ENCODE data around the gene CKAP5. TPM values are rescaled to one million over a fixed set of nuclear protein-coding genes. Genes with fewer than 3 reads are reported as not detected.

Gene CKAP5
- polyA plus RNA-seq, 1 donor, result 124 TPM

- no peak for DNase-seq
These were observed 76.4 kb downstream of the CKAP5 start for GRCh38 chr11:46769636-46770221.

- DNase-seq, result no peak
These were observed 79.4 kb downstream of the CKAP5 start for GRCh38 chr11:46766656-46767055.

- no peak for DNase-seq
These were observed 83.8 kb downstream of the CKAP5 start for GRCh38 chr11:46762248-46762647.

- DNase-seq, result no peak
These were observed 84.3 kb downstream of the CKAP5 start for GRCh38 chr11:46761807-46762206.

GRCh38 chr11:46760429-46761128 is 85.5 kb downstream of the CKAP5 start:
- no peak for DNase-seq

GRCh38 chr11:46759196-46759595 is 86.9 kb downstream of the CKAP5 start:
- no peak for DNase-seq

- no peak for DNase-seq
These were observed 90.1 kb downstream of the CKAP5 start for GRCh38 chr11:46755962-46756361.

- DNase-seq, result no peak
These were observed 98.9 kb downstream of the CKAP5 start for GRCh38 chr11:46747150-46747549.

- no peak for DNase-seq
These were observed 100.1 kb downstream of the CKAP5 start for GRCh38 chr11:46745995-46746394.

- DNase-seq, result no peak
These were observed 100.8 kb downstream of the CKAP5 start for GRCh38 chr11:46745328-46745727.

- DNase-seq, result no peak
These were observed 102.3 kb downstream of the CKAP5 start for GRCh38 chr11:46743693-46744339.

- no peak for DNase-seq
These were observed 103.0 kb downstream of the CKAP5 start for GRCh38 chr11:46743043-46743442.

- no peak for DNase-seq
These were observed 104.2 kb downstream of the CKAP5 start for GRCh38 chr11:46741600-46742484.

GRCh38 chr11:46738887-46739286 is 107.2 kb downstream of the CKAP5 start:
- DNase-seq, result no peak

- no peak for DNase-seq
These were observed 108.4 kb downstream of the CKAP5 start for GRCh38 chr11:46737699-46738098.

- no peak for DNase-seq
These were observed 109.5 kb downstream of the CKAP5 start for GRCh38 chr11:46736615-46737014.

GRCh38 chr11:46736146-46736545 is 109.9 kb downstream of the CKAP5 start:
- DNase-seq, result no peak

GRCh38 chr11:46733234-46733633 is 112.8 kb downstream of the CKAP5 start:
- no peak for DNase-seq

- DNase-seq, result no peak
These were observed 114.5 kb downstream of the CKAP5 start for GRCh38 chr11:46731545-46731944.

GRCh38 chr11:46729110-46730027 is 116.7 kb downstream of the CKAP5 start:
- DNase-seq, result no peak

- DNase-seq, result no peak
These were observed 117.4 kb downstream of the CKAP5 start for GRCh38 chr11:46728659-46729040.

Data from left kidney (tissue), 2 donors.